Endothelial cell (in vitro differentiated cells): ENCODE measurements around the gene FGFR4. TPM values are rescaled to one million over a fixed set of nuclear protein-coding genes. Genes with fewer than 3 reads are reported as not detected.
A peak's percentile ranks its signal among the peaks of the same experiment; 100 is the strongest.

Experiments used
- DNase-seq: peaks from one replicate; pipeline ENCODE4 v3.0.0; 2021; ENCODE audit warnings: low spot score
- H3K27ac Mint-ChIP-seq: one replicate; pipeline ENCODE4 v1.8.0; 2021; ENCODE audit warnings: mixed read lengths, inconsistent platforms; ENCODE audit not compliant: unreplicated experiment
- H3K27me3 Mint-ChIP-seq: one replicate; pipeline ENCODE4 v1.8.0; 2021; ENCODE audit warnings: mild to moderate bottlenecking, moderate library complexity, mixed read lengths, inconsistent platforms; ENCODE audit not compliant: unreplicated experiment
- H3K36me3 Mint-ChIP-seq: one replicate; pipeline ENCODE4 v1.8.0; 2021; ENCODE audit warnings: mild to moderate bottlenecking, low read depth, mixed read lengths, inconsistent platforms; ENCODE audit not compliant: unreplicated experiment
- H3K4me1 Mint-ChIP-seq: one replicate; pipeline ENCODE4 v1.8.0; 2021; ENCODE audit warnings: mild to moderate bottlenecking, mixed read lengths, inconsistent platforms; ENCODE audit not compliant: unreplicated experiment
- H3K4me3 Mint-ChIP-seq: one replicate; pipeline ENCODE4 v1.8.0; 2021; ENCODE audit warnings: mild to moderate bottlenecking, mixed read lengths, inconsistent platforms; ENCODE audit not compliant: unreplicated experiment
- H3K9me3 Mint-ChIP-seq: one replicate; pipeline ENCODE4 v1.8.0; 2021; ENCODE audit warnings: mixed read lengths, inconsistent platforms; ENCODE audit not compliant: unreplicated experiment
- total RNA-seq: library from RNA; stranded (reverse); fragmentation: NEBNext Ultra II Directional; extraction: Animal tissue kit (Norgen Biotek cat#: 25700); gene quantifications from one replicate; pipeline ENCODE4 v1.2.1, GENCODE V29; 2021; ENCODE audit not compliant: unreplicated experiment
- TF ChIP-seq, protein P1 (sequence below): fragments of 200-600 bp; sonication (generic); IDR thresholded peaks from one replicate; pipeline ENCODE4 v1.5.0; 2021; ENCODE audit warnings: antibody characterized with exemption; ENCODE audit not compliant: unreplicated experiment

The FGFR4 gene
- total RNA-seq, 1 donor from 2014 or later = 11.0 TPM

DNA sequence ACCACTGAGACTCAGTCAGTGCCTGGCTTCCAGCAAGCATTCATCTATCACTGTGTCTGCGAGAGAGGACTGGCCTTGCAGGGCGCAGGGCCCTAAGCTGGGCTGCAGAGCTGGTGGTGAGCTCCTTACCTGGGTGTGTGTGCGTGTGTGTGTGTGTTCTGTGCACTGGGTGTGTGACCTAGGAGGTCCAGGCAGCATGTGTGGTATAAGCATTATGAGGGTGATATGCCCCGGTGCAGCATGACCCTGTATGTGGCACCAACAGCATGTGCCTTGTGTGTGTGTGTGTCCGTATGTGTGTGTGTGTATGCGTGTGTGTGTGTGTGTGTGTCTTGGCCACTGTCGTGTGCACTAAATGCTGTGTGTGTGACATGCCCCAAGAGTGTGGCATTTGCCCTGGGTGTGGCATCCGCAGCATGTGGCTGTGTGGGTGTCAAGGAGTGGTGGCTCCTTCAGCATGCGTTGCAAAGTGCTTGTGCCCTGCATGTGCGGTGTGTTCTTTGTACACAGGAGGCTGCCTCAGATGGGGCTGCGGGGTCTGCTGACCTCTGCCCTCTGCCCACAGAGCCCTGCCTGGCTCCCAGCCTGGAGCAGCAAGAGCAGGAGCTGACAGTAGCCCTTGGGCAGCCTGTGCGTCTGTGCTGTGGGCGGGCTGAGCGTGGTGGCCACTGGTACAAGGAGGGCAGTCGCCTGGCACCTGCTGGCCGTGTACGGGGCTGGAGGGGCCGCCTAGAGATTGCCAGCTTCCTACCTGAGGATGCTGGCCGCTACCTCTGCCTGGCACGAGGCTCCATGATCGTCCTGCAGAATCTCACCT is 3.3 kb downstream of the FGFR4 start:
- no peak overlapping the region for H3K27ac Mint-ChIP-seq
- H3K4me1 Mint-ChIP-seq = peaks cover 37% of the 10 kb centered on the region
- TF ChIP-seq, protein P1, sequence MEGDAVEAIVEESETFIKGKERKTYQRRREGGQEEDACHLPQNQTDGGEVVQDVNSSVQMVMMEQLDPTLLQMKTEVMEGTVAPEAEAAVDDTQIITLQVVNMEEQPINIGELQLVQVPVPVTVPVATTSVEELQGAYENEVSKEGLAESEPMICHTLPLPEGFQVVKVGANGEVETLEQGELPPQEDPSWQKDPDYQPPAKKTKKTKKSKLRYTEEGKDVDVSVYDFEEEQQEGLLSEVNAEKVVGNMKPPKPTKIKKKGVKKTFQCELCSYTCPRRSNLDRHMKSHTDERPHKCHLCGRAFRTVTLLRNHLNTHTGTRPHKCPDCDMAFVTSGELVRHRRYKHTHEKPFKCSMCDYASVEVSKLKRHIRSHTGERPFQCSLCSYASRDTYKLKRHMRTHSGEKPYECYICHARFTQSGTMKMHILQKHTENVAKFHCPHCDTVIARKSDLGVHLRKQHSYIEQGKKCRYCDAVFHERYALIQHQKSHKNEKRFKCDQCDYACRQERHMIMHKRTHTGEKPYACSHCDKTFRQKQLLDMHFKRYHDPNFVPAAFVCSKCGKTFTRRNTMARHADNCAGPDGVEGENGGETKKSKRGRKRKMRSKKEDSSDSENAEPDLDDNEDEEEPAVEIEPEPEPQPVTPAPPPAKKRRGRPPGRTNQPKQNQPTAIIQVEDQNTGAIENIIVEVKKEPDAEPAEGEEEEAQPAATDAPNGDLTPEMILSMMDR = no peak

DNA sequence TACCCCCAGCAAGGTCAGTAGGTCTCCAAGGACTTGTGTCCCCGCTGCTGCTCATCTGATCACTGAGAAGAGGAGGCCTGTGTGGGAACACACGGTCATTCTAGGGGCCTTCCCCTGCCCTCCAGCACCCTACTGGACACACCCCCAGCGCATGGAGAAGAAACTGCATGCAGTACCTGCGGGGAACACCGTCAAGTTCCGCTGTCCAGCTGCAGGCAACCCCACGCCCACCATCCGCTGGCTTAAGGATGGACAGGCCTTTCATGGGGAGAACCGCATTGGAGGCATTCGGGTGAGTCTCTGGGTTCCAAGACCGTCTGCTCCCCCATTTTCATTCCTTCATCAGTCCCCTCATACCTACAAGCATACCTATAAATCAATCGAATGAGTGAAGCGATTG is 4.1 kb downstream of the FGFR4 start:
- H3K9me3 Mint-ChIP-seq = no peaks in the 10 kb centered on the region
- no peak for DNase-seq
- H3K4me3 Mint-ChIP-seq = no peak overlapping the region
- peaks cover 21% of the 10 kb centered on the region for H3K27me3 Mint-ChIP-seq
- TF ChIP-seq, protein P1 = no peak
- no peaks in the 10 kb centered on the region for H3K36me3 Mint-ChIP-seq
- no peak overlapping the region for H3K27ac Mint-ChIP-seq
- H3K4me1 Mint-ChIP-seq = peaks cover 43% of the 10 kb centered on the region

More for the DNA sequence above, 3.3 kb downstream of the FGFR4 start:
- no peaks in the 10 kb centered on the region for H3K9me3 Mint-ChIP-seq
- H3K4me3 Mint-ChIP-seq = peak overlapping the region; percentile 23
- no peaks in the 10 kb centered on the region for H3K36me3 Mint-ChIP-seq
- DNase-seq = no peak
- H3K27me3 Mint-ChIP-seq = peaks cover 21% of the 10 kb centered on the region

DNA sequence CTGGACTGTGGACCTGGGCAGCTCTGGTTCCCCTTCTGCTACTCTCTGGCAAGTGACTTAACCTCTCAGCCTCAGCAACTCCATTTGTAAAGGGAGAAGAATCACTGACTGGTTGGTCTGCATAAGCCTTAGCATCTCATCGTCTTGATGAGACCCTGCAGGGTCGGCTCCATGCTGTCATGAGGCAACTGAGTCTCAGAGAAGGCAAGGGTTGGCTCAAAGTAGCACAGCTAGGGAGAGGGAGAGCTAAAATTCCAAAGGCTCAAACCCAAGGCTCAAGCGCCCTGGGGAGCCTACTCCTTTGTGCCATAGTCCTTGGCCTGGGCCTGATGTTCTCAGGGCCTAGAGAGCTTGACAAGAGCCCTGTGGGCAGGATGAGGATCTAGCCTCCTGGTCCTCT is 4.5 kb downstream of the FGFR4 start:
- Mint-ChIP-seq H3K4me1 (peaks cover 40% of the 10 kb centered on the region), H3K27me3 (peaks cover 18% of the 10 kb centered on the region), H3K27ac (no peak overlapping the region), H3K9me3 (no peaks in the 10 kb centered on the region), H3K4me3 (no peak overlapping the region), H3K36me3 (no peaks in the 10 kb centered on the region)
- TF ChIP-seq, protein P1 = no peak
- DNase-seq = no peak

DNA sequence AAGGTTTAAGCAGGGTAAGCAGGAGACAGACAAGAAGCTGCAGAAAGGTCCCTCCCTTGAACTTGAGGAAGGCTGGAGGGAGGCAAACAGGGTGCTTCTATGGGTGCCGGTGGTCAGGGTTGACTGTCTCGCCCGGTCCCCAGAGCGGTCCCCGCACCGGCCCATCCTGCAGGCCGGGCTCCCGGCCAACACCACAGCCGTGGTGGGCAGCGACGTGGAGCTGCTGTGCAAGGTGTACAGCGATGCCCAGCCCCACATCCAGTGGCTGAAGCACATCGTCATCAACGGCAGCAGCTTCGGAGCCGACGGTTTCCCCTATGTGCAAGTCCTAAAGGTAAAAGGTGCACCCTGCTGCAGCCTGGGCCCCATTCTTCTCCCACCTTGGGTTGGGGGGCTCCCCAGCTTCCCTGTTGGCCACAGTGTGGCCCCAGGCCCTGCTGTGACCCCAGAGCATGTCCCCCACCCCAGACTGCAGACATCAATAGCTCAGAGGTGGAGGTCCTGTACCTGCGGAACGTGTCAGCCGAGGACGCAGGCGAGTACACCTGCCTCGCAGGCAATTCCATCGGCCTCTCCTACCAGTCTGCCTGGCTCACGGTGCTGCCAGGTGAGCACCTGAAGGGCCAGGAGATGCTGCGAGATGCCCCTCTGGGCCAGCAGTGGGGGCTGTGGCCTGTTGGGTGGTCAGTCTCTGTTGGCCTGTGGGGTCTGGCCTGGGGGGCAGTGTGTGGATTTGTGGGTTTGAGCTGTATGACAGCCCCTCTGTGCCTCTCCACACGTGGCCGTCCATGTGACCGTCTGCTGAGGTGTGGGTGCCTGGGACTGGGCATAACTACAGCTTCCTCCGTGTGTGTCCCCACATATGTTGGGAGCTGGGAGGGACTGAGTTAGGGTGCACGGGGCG is 5.7 kb downstream of the FGFR4 start:
- TF ChIP-seq, protein P1 = no peak
- H3K27ac Mint-ChIP-seq = no peak overlapping the region
- peaks cover 17% of the 10 kb centered on the region for H3K27me3 Mint-ChIP-seq
- H3K9me3 Mint-ChIP-seq = no peaks in the 10 kb centered on the region
- H3K4me3 Mint-ChIP-seq = no peak overlapping the region
- no peak for DNase-seq
- H3K4me1 Mint-ChIP-seq = peaks cover 39% of the 10 kb centered on the region
- H3K36me3 Mint-ChIP-seq = no peaks in the 10 kb centered on the region
